ENCODE results near the gene DGLUCY.
"Not testable (repeated sequence)": the region's sequence is repeated elsewhere in the genome, so short reads cannot be mapped to it uniquely, and the experiment has no call there.

The DGLUCY gene

GRCh38 chr14:91245029-91245428, 131.2 kb downstream of the DGLUCY start:
- no peak for DNase-seq (ENCODE audit: insufficient read length, low spot score)
- TF ChIP-seq CTCF (IDR thresholded peaks at IDR 0.05; ENCODE audit: insufficient read depth, missing control alignments), result no peak
- FAIRE-seq, result no peak

GRCh38 chr14:91245616-91246015, 131.7 kb downstream of the DGLUCY start:
- DNase-seq (ENCODE audit: insufficient read length, low spot score); FAIRE-seq: not testable (repeated sequence)

GRCh38 chr14:91246051-91246852, 132.4 kb downstream of the DGLUCY start:
- DNase-seq (ENCODE audit: insufficient read length, low spot score), result no peak
- FAIRE-seq, result no peak
- no peak for TF ChIP-seq CTCF (IDR thresholded peaks at IDR 0.05; ENCODE audit: insufficient read depth, missing control alignments)

DNA sequence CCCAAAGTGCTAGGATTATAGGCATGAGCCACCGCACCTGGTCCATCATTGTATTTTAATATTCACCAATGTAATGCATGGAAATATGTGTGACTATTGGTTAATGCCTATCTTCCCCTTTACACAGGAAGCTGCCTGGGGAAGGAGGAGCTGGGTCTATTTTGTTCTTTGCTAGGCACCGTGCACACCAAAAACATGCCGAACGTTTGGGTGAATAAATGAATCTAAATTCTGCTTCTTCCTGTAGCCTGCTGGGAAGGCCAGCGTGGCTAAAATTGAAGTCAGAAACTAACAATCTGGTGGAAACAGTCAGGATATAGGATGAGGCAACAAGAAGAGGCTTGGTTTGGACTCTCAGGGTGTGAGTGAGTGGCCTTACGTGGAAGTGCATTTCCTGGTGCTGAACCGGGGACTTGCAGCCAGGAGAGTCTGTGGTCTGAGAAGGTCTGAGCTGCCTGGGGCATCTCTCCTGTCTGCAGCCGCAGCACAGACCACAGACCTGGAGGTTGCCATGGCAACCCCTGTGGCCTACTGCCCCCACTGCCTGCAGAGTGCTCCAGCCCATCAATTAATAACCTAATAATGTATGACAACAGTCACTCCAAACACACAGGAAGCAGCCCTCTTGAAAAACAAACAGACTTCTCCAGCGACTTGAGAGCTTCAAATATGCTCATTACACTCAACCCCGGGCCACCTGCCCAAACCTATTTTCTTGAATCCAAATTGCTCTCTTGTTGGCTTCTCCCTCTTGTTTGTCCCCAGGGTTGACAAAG, 136.2 kb downstream of the DGLUCY start:
- TF ChIP-seq CTCF (IDR thresholded peaks at IDR 0.05; ENCODE audit: insufficient read depth, missing control alignments), result no peak
- FAIRE-seq (no peak), DNase-seq (ENCODE audit: insufficient read length, low spot score) (no peak)

DNA sequence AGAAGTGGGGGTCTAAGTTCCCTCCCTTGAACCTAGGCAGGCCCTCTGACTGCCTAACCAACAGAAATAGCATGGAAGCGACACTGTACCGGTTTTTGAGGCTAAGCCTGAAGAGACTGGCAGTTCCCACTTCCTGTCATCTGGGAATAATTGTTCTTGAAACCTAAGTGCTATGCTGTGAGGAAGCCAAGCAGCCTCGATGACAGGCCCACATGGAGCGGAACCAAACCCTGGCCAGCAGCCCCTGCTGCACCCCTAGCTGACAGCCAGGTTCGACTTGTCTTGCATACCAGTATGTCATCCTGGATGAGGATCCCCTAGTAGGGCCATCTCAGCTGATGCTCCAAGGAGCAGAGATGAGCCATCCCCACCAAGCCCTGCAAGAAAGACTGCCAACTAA, 137.0 kb downstream of the DGLUCY start:
- FAIRE-seq, result no peak
- no peak for DNase-seq (ENCODE audit: insufficient read length, low spot score)
- no peak for TF ChIP-seq CTCF (IDR thresholded peaks at IDR 0.05; ENCODE audit: insufficient read depth, missing control alignments)

DNA sequence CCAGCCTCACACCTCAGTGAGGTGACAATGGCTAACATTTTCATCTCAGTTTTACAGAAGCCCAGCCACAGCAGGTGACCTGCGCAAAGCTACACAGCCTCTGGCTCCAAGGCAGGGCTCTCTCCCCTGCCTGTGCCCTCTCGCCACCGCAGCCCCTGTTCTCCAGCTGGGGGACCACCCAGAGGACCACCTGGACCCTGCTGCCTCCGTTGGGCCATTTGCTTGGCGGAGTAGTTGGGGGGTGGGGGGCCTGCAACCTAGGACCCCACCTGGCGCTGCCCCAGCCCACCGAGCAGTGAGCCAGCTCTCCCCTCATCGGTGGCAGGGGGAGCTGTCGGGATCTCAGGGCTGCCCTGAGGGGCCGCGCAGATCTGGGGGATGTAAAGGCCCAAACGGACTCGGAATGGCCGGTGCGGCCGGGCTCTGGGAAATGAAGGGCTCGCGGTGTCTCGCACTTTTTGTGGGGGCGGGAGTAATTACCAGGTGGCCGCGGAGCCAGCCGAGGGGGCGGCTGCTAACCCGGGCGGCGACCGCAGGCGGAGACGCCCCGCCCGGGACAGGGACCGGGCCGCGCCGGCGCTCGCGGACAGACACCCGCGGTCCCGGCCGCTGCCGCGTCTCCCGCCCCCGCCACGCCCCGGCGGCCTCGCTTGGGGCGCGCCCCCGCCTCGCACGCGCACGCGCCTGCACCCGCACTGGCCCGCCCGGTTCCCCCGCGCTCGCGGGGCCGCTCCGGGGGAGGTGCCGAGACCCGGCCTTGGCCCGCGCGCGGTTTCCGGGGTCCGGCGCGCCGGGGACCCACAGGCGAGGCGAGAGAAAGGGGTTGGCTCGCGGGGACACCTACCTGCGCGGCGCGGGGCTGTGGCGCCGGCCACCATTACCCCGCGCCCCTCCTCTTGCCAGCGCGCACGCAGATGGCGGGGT, 139.3 kb downstream of the DGLUCY start:
- no peak for DNase-seq (ENCODE audit: insufficient read length, low spot score)
- no peak for FAIRE-seq
- TF ChIP-seq CTCF (IDR thresholded peaks at IDR 0.05; ENCODE audit: insufficient read depth, missing control alignments), result no peak

- DNase-seq (ENCODE audit: insufficient read length, low spot score) (no peak), FAIRE-seq (no peak)
- TF ChIP-seq CTCF (IDR thresholded peaks at IDR 0.05; ENCODE audit: insufficient read depth, missing control alignments), result no peak
Measured at GRCh38 chr14:91253795-91254323, 140.0 kb downstream of the DGLUCY start.

Measured in D721Med (cell line).